OCI-LY1 (cell line): Measurements from ENCODE around the gene BATF2.

ENCODE experiments used
- EZH2 ChIP-seq: fragments of 200-600 bp; sonication (generic), shearing (Covaris generic); IDR thresholded peaks from 2 replicates; pipeline ENCODE4 v1.8.0; 2017; ENCODE audit warnings: borderline replicate concordance, mixed run types, mild to moderate bottlenecking, antibody characterized with exemption, low read length, moderate library complexity, mixed read lengths
- TF ChIP-seq, protein P1 (sequence below): fragments of 200-600 bp; sonication (generic), shearing (Covaris generic); IDR thresholded peaks from 2 replicates; pipeline ENCODE4 v1.5.1; 2017; ENCODE audit warnings: mild to moderate bottlenecking, antibody characterized with exemption, low read length, moderate library complexity, mixed read lengths

DNA sequence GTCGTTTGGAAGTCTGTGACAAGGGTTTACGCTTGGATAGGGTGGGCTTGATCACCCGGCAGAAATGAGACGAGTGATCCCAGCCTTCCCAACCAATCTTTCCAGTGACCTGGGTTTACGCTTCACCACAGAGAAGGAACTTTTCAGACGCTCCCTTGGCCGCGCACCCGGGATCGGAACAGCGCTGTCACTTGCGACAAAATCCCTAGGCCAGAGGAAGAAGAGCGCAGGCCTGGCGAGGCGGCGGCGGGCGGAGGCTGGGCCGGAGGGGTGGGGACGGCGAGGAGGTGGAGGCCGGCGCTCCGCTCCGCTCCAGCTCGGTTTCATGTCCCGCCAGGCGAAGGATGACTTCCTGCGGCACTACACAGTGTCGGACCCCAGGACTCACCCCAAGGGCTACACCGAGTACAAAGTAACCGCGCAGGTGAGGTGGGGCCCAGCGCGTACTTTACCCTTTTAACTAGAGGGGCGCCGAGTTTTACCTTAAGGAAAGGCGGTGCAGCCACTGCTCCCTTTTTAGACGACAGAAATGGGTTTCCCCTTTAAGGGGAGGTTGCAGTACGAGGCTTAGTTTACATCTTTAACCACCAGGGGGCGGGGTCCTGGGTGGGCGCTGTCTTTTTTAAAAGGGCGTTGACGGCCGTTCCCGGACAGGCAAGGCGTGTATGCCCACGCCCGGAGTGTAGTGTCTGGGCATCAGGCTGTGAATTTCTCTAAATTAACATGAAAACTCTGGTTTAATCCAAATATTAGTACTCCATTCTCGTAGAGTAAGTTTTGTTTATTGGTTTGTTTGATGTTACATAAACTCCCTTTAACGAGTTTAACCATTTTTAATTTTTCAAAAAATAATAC is 30.7 kb upstream of the BATF2 start, which contains the start of gene SNX15:
- TF ChIP-seq, protein P1, sequence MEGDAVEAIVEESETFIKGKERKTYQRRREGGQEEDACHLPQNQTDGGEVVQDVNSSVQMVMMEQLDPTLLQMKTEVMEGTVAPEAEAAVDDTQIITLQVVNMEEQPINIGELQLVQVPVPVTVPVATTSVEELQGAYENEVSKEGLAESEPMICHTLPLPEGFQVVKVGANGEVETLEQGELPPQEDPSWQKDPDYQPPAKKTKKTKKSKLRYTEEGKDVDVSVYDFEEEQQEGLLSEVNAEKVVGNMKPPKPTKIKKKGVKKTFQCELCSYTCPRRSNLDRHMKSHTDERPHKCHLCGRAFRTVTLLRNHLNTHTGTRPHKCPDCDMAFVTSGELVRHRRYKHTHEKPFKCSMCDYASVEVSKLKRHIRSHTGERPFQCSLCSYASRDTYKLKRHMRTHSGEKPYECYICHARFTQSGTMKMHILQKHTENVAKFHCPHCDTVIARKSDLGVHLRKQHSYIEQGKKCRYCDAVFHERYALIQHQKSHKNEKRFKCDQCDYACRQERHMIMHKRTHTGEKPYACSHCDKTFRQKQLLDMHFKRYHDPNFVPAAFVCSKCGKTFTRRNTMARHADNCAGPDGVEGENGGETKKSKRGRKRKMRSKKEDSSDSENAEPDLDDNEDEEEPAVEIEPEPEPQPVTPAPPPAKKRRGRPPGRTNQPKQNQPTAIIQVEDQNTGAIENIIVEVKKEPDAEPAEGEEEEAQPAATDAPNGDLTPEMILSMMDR: no peak; the same call in 1 of the 2 replicates
- TF ChIP-seq EZH2: no peak
